GM19395 (cell line): ENCODE results near the gene SLC39A6.
"Not testable (repeated sequence)": the region's sequence is repeated elsewhere in the genome, so short reads cannot be mapped to it uniquely, and the experiment has no call there.

Experiments
- ATAC-seq: cut with Tn5 transposase; IDR thresholded peaks from one replicate; pipeline ENCODE4 v1.9.1; 2021; ENCODE audit warnings: mild to moderate bottlenecking, moderate library complexity; ENCODE audit not compliant: unreplicated experiment

The SLC39A6 gene, protein sequence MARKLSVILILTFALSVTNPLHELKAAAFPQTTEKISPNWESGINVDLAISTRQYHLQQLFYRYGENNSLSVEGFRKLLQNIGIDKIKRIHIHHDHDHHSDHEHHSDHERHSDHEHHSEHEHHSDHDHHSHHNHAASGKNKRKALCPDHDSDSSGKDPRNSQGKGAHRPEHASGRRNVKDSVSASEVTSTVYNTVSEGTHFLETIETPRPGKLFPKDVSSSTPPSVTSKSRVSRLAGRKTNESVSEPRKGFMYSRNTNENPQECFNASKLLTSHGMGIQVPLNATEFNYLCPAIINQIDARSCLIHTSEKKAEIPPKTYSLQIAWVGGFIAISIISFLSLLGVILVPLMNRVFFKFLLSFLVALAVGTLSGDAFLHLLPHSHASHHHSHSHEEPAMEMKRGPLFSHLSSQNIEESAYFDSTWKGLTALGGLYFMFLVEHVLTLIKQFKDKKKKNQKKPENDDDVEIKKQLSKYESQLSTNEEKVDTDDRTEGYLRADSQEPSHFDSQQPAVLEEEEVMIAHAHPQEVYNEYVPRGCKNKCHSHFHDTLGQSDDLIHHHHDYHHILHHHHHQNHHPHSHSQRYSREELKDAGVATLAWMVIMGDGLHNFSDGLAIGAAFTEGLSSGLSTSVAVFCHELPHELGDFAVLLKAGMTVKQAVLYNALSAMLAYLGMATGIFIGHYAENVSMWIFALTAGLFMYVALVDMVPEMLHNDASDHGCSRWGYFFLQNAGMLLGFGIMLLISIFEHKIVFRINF

DNA sequence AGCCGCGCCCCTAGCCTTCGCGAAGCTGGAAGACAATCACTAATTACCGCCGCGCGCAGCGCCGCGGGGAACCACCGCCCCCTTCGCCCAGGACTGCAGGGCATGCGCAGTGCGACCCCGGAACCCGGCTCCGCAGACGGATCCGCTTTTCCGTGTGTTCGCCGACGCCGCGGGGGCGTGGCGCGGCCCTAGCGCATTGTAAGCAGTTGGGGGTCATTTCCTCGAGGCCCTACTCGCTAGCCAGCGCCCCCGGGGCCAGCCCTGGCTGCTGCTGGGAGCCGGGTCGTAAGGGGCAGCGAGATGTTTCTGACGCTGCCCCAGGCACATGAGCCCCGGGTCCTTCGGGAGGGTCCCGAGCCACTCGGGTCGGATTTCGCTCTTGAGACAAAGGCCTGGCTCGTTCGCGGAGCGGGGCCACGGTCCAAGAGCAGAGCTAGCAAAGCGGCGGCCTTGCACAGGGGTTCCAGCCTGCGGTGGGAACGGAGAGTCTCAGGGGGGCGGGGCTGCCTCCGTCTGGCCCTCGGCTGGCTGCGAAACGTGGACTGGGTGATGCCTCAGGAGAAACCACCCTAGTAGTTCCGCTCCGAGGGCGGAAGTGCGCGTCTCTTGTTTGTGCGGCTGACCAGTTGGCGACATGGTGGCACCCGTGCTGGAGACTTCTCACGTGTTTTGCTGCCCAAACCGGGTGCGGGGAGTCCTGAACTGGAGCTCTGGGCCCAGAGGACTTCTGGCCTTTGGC is at the start of gene SLC39A6, which contains the start of gene ELP2:
SLC39A6 (minus strand) TSS at position 41 of the 739 bp plus-strand sequence. CDS start 2,333 bp downstream, outside the sequence.
ELP2 (plus strand) TSS at position 600 of the 739 bp plus-strand sequence; CDS start at position 635, 35 bp downstream.
- peak; percentile 93 for ATAC-seq

- no peak for ATAC-seq
Observed at GRCh38 chr18:36177913-36178312, 48.8 kb upstream of the SLC39A6 start.

- no peak for ATAC-seq
Observed at GRCh38 chr18:36176711-36177110, 47.6 kb upstream of the SLC39A6 start.

GRCh38 chr18:36176177-36176584 is 47.0 kb upstream of the SLC39A6 start:
- no peak for ATAC-seq

GRCh38 chr18:36175481-36175880 is 46.3 kb upstream of the SLC39A6 start:
- ATAC-seq = no peak

DNA sequence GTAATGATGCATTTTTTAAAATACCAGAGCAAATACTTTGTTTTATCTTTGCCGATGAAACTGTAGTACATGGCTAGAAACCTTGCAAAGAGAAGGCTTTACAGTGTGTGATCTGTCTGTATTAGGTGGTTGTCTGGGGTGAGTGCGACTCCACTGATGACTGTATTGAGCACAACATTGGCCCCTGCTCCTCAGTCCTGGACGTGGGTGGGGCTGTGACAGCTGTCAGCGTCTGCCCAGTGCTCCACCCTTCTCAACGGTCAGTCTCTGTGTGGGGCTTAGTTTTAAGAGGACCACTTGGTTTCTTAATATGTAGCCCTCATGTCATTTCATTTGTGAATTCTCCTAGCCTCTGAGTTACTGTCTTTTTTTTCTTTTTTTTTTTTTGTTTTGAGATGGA is 40.8 kb upstream of the SLC39A6 start:
- no peak for ATAC-seq

DNA sequence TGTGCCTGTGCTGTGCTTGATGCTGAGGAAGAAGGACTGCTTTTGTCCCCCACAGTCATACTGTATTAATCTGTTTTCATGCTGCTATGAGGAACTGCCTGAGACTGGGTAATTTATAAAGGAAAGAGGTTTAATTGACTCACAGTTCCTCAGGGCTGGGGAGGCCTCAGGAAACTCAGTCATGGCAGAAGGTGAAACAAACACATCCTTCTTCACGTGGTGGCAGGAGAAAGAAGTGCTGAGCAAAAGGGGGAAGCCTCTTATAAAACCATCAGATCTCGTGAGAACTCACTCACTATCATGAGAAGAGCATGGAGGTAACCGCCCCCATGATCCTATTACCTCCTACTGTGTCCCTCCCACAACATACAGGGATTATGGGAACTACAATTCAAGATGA is 39.2 kb upstream of the SLC39A6 start:
- not testable (repeated sequence) for ATAC-seq

DNA sequence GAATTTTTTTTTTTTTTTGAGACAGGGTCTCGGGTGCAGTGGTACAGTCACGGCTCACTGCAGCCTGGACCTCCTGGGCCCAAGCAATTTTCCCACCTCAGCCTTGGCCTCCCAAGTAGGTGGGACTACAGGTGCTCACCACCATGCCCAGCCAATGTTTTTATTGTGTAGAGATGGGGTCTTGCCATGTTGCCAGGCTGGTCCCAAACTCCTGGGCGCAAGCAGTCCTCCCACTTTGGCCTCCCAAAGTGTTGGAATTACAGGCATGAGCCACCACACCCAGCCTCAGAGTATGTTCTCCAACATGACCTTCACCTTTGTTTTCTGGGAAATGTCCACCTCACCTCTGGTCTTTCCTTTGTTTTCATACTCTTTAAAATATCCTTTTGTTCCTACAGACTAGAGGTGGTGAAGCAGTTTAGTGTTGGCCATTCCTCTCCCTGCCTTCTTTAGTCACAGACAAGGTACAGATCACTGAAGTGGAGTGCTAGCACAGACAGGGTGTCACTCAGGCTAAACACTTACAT is 38.6 kb upstream of the SLC39A6 start:
- no peak for ATAC-seq

DNA sequence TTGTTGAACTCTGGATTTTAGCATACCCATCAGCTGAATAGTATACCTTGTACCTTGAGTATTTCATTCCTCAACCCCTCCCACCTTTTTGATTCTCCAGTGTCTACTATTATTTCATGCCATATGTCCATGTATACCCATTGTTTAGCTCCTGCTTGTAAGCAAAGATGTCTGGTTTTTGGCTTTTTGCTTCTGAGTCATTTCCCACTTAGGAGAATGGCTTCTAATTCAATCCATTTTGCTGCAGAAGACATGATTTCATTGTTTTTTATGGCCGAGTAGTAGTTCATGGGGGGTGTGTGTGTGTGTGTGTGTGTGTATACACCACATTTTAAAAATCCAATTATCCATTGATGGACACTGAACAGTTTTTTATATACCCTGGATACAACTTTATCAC is 33.8 kb upstream of the SLC39A6 start:
- no peak for ATAC-seq

GRCh38 chr18:36160959-36161371 is 31.8 kb upstream of the SLC39A6 start:
- ATAC-seq = no peak

DNA sequence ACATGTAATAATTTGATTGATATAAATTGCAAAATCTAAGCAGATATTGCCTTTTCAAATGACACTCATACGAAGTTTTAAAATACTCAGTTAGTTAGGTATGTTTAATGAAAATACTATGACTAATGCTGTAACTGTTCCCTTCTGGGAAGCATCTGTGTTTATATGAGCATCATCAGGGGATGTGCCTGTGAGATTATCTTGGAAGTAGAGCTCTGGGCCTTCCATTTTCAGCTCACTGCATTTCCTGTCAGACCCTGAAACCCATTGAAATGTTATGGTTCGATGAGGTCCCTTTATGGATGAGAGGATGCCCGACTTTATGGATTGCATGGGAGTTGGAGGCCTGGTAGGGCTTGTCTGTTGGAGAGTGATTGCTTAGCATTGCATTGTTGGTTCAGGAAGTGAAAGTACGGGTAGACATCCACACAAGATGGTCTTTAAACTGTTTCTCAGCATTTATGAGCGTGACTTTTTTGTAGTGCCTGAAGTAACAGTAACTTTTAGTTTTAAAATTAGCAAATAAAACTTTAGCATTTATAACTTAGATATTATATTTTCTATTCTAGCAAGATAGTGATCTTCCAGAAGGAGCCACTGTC is 29.2 kb upstream of the SLC39A6 start:
- ATAC-seq = no peak

- ATAC-seq = no peak
Observed at GRCh38 chr18:36157441-36157840, 28.3 kb upstream of the SLC39A6 start.

DNA sequence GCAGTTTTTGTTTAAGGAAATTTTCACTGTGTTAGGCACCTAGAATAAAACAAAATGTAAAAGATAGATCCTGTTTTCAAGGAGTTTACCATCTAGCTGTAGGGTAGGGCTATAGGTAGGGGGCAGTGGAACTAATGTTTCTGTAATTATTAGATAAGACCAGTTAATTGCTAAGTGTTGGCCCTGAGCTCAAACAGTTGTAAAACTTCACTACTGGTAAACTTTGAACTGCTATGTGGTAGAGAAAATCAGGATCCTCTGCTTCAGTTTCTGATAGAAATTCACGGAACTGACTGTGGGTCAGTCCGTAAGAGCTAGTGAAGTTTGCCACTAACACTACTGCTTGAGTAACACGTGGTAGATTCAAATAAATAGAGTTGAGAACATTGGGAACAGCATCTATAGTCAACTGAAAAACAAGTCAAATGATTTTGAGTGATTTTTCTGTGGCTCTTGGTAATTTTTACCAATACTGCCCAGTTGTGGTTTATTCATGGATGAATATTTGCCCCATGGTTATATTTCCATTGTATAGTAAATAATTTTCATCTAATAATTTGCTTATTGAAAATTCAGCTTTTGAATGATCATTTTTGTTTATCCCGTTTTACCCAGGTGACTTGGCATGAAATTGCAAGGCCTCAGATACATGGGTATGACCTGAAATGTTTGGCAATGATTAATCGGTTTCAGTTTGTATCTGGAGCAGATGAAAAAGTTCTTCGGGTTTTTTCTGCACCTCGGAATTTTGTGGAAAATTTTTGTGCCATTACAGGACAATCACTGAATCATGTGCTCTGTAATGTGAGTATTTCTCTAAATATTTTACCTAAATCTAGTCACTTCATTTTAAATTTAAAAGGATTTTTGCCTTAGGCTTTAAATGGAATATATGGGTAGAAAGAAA is 27.0 kb upstream of the SLC39A6 start:
- ATAC-seq = no peak

GRCh38 chr18:36153771-36154170 is 24.6 kb upstream of the SLC39A6 start:
- no peak for ATAC-seq

DNA sequence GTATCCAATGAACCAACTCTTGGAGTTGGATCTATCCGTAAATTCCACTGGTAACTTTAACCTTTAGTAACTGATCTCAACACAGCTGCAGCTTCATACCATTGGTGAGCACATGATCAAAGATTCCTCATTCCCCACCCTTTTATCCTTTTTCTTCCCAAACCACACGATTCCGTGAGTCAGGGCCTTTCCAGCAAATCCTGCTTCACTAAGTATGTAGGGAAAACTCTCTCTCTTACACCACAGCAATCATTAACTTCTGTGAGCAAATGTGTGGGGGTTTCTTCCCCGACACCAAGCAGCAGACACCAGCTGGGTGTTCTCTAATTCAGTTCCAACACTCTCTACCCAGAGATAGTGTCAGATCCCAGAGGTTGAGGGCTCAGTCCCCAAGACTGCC is 24.1 kb upstream of the SLC39A6 start:
- no peak for ATAC-seq

GRCh38 chr18:36152781-36153180 is 23.6 kb upstream of the SLC39A6 start:
- ATAC-seq = no peak

GRCh38 chr18:36149514-36150289 is 20.6 kb upstream of the SLC39A6 start:
- peak; percentile 99 for ATAC-seq

DNA sequence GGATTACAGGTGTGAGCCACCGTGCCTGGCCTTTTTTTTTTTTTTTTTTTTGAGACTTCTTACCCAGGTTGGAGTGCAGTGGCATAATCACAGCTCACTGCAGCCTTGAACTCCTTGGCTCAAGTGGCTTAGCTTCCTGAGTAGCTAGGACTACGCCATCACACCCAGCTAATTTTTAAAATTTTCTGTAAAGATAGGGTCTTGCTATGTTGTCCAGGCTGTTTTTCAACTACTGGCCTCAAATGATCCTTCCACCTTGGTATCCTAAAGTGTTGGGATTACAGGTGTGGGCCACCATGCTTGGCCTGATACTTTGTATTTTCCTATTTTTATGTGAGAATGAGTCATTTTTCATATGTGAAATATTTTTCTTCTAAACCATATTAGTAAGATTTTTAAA is 14.3 kb upstream of the SLC39A6 start:
- ATAC-seq = no peak

GRCh38 chr18:36142751-36143150 is 13.6 kb upstream of the SLC39A6 start:
- ATAC-seq = no peak
